Uterus (tissue), 4 donors: ENCODE results near the gene DDAH2. TPM values are rescaled to one million over a fixed set of nuclear protein-coding genes. Genes with fewer than 3 reads are reported as not detected.

ENCODE experiments used
- DNase-seq, 2 donors: peaks; one replicate each; pipeline ENCODE4 v3.0.0-alpha.2; 2019 to 2020
- H3K27ac ChIP-seq, 2 donors: fragments of 200-600 bp; sonication (generic); 1 replicate in 1 of 2; 2 replicates in 1 of 2; pipeline ENCODE4 v1.5.1; 2016 to 2018
- H3K27me3 ChIP-seq, 2 donors: fragments of 200-600 bp; sonication (generic); one replicate each; pipeline ENCODE4 v1.5.1; 2018 to 2019; ENCODE audit warnings: control low read depth in 1 of 2
- H3K36me3 ChIP-seq, 2 donors: fragments of 200-600 bp; sonication (generic); one replicate each; pipeline ENCODE4 v1.5.1; 2019; ENCODE audit warnings: control low read depth in 1 of 2
- H3K4me1 ChIP-seq, 2 donors: fragments of 200-600 bp; sonication (generic); one replicate each; pipeline ENCODE4 v1.5.1; 2018 to 2019; ENCODE audit warnings: control low read depth in 1 of 2
- H3K4me3 ChIP-seq, 2 donors: fragments of 200-600 bp; sonication (generic); 1 replicate in 1 of 2; 2 replicates in 1 of 2; pipeline ENCODE4 v1.5.1; 2018 to 2019; ENCODE audit warnings: mild to moderate bottlenecking in 1 of 2
- H3K9me3 ChIP-seq, 2 donors: fragments of 200-600 bp; sonication (generic); one replicate each; pipeline ENCODE4 v1.5.1; 2019; ENCODE audit warnings: control low read depth in 1 of 2
- POLR2A ChIP-seq, 2 donors: fragments of 450-650 bp; IDR thresholded peaks; one replicate each; pipeline ENCODE4 v1.6.1; 2016; ENCODE audit warnings: antibody characterized with exemption in 2 of 2, mild to moderate bottlenecking in 1 of 2, moderate library complexity in 1 of 2
- intact Hi-C: fragments of 100-400 bp; cut with DNase I; formaldehyde crosslinking; loops from one replicate; pipeline ENCODE4 v1.15.1; 2023; ENCODE audit warnings: low total_unique reads
- microRNA-seq: library from miRNA; unstranded; fragments of <30 nt; microRNA quantifications from one replicate; pipeline ENCODE4, GENCODE V29; 2016; ENCODE audit warnings: borderline microRNAs expressed, borderline replicate concordance
- small RNA-seq: library from RNA; depleted of rRNA; stranded (forward); fragments of <200 nt; gene quantifications from one replicate; pipeline ENCODE3, GENCODE V24; 2016
- total RNA-seq, 4 donors: library from RNA; depleted of rRNA in 3 of 4; stranded (reverse); fragments of >200 nt in 3 of 4; gene quantifications; one replicate each; pipeline versions ENCODE4 v1.1.0 to v1.2.4, GENCODE V29; 2014 to 2023
- TF ChIP-seq, protein P1 (sequence below), 4 experiments: fragments of 200-600 bp in 2 of 4; fragments of 450-650 bp in 2 of 4; sonication (generic) in 2 of 4; IDR thresholded peaks; one replicate each; pipeline ENCODE4 v1.5.1; 2016 to 2019; ENCODE audit warnings: antibody characterized with exemption in 4 of 4, mild to moderate bottlenecking in 2 of 4, moderate library complexity in 1 of 4
- donor health status: DM: yes; HTN: yes; CAD: no.

Gene DDAH2
- total RNA-seq, 4 donors from 2014 or later = 97.6 to 240 (median 158) TPM

DNA sequence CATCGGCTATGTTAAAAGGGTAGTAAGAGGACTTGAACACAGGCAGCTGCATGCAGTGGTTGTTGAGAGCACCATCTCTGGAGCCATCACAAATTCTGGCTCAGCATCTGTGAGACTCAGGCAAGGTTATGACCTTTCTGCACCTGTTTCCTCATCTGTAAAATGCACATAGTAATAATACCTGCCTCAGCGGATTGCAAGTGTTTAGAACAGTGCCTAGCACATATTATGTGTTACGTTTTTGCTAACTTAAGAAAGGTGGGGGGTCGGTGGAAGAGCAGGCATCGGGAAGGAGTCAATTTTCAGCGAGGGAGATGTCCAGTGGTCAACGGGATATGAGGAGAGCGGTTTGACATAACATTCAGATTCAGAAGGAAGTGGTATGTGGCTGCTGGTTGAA, 51.1 kb downstream of the DDAH2 start:
- DNase-seq = no peak
- no peaks in the 10 kb centered on the region for H3K36me3 ChIP-seq
- H3K4me1 ChIP-seq = peaks cover 0 to 4% of the 10 kb centered on the region in 2 donors
- H3K9me3 ChIP-seq = no peaks in the 10 kb centered on the region
- H3K27ac ChIP-seq = no peak overlapping the region
- no peak overlapping the region for H3K4me3 ChIP-seq
- no peaks in the 10 kb centered on the region for H3K27me3 ChIP-seq
- intact Hi-C loops = no loop called here
- TF ChIP-seq, protein P1, sequence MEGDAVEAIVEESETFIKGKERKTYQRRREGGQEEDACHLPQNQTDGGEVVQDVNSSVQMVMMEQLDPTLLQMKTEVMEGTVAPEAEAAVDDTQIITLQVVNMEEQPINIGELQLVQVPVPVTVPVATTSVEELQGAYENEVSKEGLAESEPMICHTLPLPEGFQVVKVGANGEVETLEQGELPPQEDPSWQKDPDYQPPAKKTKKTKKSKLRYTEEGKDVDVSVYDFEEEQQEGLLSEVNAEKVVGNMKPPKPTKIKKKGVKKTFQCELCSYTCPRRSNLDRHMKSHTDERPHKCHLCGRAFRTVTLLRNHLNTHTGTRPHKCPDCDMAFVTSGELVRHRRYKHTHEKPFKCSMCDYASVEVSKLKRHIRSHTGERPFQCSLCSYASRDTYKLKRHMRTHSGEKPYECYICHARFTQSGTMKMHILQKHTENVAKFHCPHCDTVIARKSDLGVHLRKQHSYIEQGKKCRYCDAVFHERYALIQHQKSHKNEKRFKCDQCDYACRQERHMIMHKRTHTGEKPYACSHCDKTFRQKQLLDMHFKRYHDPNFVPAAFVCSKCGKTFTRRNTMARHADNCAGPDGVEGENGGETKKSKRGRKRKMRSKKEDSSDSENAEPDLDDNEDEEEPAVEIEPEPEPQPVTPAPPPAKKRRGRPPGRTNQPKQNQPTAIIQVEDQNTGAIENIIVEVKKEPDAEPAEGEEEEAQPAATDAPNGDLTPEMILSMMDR (IDR thresholded peaks at IDR 0.05) = no peak
- no peak for TF ChIP-seq POLR2A (IDR thresholded peaks at IDR 0.05)

Small RNAs within 50 kb of the gene (microRNA-seq; reads per million reads assigned to microRNA genes)
- not detected for gene MIR4646

Small RNAs within 50 kb of the gene (small RNA-seq; reads per million reads assigned to genes)
- gene LY6G6D (not detected), gene MIR4646 (not detected), gene MSH5-SAPCD1 (not detected), gene RF00019 (not detected), gene RNU6-850P (not detected), gene SAPCD1 (not detected)

Other genes starting within 250 kb of the DDAH2 start
- gene MICB, start 231.2 kb downstream of the DDAH2 start, total RNA-seq = 1 to 10 TPM; 1.9 to 4.8 (median 2.9) TPM
- not detected for gene MCCD1, start 200.3 kb downstream of the DDAH2 start, total RNA-seq
- gene DDX39B, start 187.3 kb downstream of the DDAH2 start, total RNA-seq = 100 to 1,000 TPM; 119 to 429 (median 282) TPM
- 1 to 10 TPM in 2 of 4 donors, not detected in 2; 1.2 to 1.6 TPM for gene ATP6V1G2, start 182.7 kb downstream of the DDAH2 start, total RNA-seq
- gene NFKBIL1, start 181.7 kb downstream of the DDAH2 start, total RNA-seq = 10 to 100 TPM; 19.7 to 38.5 (median 20.8) TPM
- under 1 TPM in 1 of 4 donors, not detected in 3; 0.30 TPM for gene LTA, start 157.0 kb downstream of the DDAH2 start, total RNA-seq
- 1 to 10 TPM in 1 of 4 donors, not detected in 3; 1.3 TPM for gene TNF, start 153.7 kb downstream of the DDAH2 start, total RNA-seq
- gene LTB, start 146.9 kb downstream of the DDAH2 start, total RNA-seq = 1 to 10 TPM in 1 of 4 donors, not detected in 3; 1.5 TPM
- gene LST1, start 143.0 kb downstream of the DDAH2 start, total RNA-seq = 100 to 1,000 TPM in 1 of 4 donors, 1 to 10 TPM in 2, not detected in 1; 2.6 to 229 (median 3.2) TPM
- not detected for gene NCR3, start 136.3 kb downstream of the DDAH2 start, total RNA-seq
- 10 to 100 TPM in 2 of 4 donors, 1 to 10 TPM in 2; 1.5 to 25.6 (median 14.5) TPM for gene AIF1, start 114.1 kb downstream of the DDAH2 start, total RNA-seq
- gene PRRC2A, start 108.6 kb downstream of the DDAH2 start, total RNA-seq = 100 to 1,000 TPM in 1 of 4 donors, 10 to 100 TPM in 3; 35.4 to 218 (median 48.0) TPM
- gene BAG6, start 76.6 kb downstream of the DDAH2 start, total RNA-seq = 100 to 1,000 TPM in 3 of 4 donors, 10 to 100 TPM in 1; 92.2 to 233 (median 139) TPM
- 1 to 10 TPM in 3 of 4 donors, not detected in 1; 1.9 to 2.9 (median 2.6) TPM for gene APOM, start 73.4 kb downstream of the DDAH2 start, total RNA-seq
- gene C6orf47, start 68.5 kb downstream of the DDAH2 start, total RNA-seq = 10 to 100 TPM in 3 of 4 donors, 1 to 10 TPM in 1; 6.2 to 31.9 (median 24.6) TPM
- 10 to 100 TPM in 3 of 4 donors, 1 to 10 TPM in 1; 5.1 to 25.6 (median 15.4) TPM for gene GPANK1, start 64.3 kb downstream of the DDAH2 start, total RNA-seq
- gene CSNK2B, start 63.2 kb downstream of the DDAH2 start, total RNA-seq = 100 to 1,000 TPM in 3 of 4 donors, 10 to 100 TPM in 1; 67.5 to 157 (median 107) TPM
- gene LY6G5B, start 59.3 kb downstream of the DDAH2 start, total RNA-seq = 10 to 100 TPM in 1 of 4 donors, 1 to 10 TPM in 3; 1.0 to 27.4 (median 4.3) TPM
- gene LY6G5C, start 48.2 kb downstream of the DDAH2 start, total RNA-seq = 1 to 10 TPM in 3 of 4 donors, not detected in 1; 1.0 to 4.4 (median 3.8) TPM
- 10 to 100 TPM; 25.9 to 50.9 (median 37.9) TPM for gene ABHD16A, start 26.0 kb downstream of the DDAH2 start, total RNA-seq
- gene LY6G6F, start 22.4 kb downstream of the DDAH2 start, total RNA-seq = not detected
- 1 to 10 TPM in 1 of 4 donors, not detected in 3; 2.0 TPM for gene LY6G6D, start 14.0 kb downstream of the DDAH2 start, total RNA-seq
- 1 to 10 TPM in 1 of 4 donors, not detected in 3; 1.4 TPM for gene LY6G6C, start 7.6 kb downstream of the DDAH2 start, total RNA-seq
- under 1 TPM in 1 of 4 donors, not detected in 3; 0.49 TPM for gene MPIG6B, start 5.9 kb downstream of the DDAH2 start, total RNA-seq
- gene CLIC1, start 7.2 kb upstream of the DDAH2 start, total RNA-seq = 100 to 1,000 TPM; 173 to 328 (median 216) TPM
- gene MSH5, start 10.7 kb upstream of the DDAH2 start, total RNA-seq = 10 to 100 TPM in 3 of 4 donors, not detected in 1; 16.7 to 41.5 (median 22.1) TPM
- 1 to 10 TPM in 2 of 4 donors, not detected in 2; 1.7 to 4.4 TPM for gene SAPCD1, start 33.4 kb upstream of the DDAH2 start, total RNA-seq
- 10 to 100 TPM in 1 of 4 donors, 1 to 10 TPM in 2, under 1 TPM in 1; 0.88 to 24.1 (median 3.1) TPM for gene VWA7, start 48.0 kb upstream of the DDAH2 start, total RNA-seq
- gene VARS1, start 66.5 kb upstream of the DDAH2 start, total RNA-seq = 100 to 1,000 TPM in 1 of 4 donors, 10 to 100 TPM in 3; 35.6 to 118 (median 53.4) TPM
- gene LSM2, start 77.7 kb upstream of the DDAH2 start, total RNA-seq = 100 to 1,000 TPM in 1 of 4 donors, 10 to 100 TPM in 3; 37.1 to 119 (median 58.7) TPM
- gene HSPA1L, start 86.0 kb upstream of the DDAH2 start, total RNA-seq = 1 to 10 TPM in 3 of 4 donors, under 1 TPM in 1; 0.59 to 4.6 (median 2.3) TPM
- 100 to 1,000 TPM in 3 of 4 donors, 10 to 100 TPM in 1; 98.8 to 261 (median 170) TPM for gene HSPA1A, start 86.2 kb upstream of the DDAH2 start, total RNA-seq
- 100 to 1,000 TPM in 2 of 4 donors, 10 to 100 TPM in 2; 40.3 to 268 (median 152) TPM for gene HSPA1B, start 98.4 kb upstream of the DDAH2 start, total RNA-seq
- 10 to 100 TPM; 20.5 to 28.4 (median 23.4) TPM for gene NEU1, start 133.5 kb upstream of the DDAH2 start, total RNA-seq
- 10 to 100 TPM in 1 of 4 donors, 1 to 10 TPM in 3; 5.0 to 46.1 (median 5.8) TPM for gene SLC44A4, start 149.7 kb upstream of the DDAH2 start, total RNA-seq
- 10 to 100 TPM; 13.8 to 72.4 (median 66.2) TPM for gene EHMT2, start 168.4 kb upstream of the DDAH2 start, total RNA-seq
- gene ZBTB12, start 172.8 kb upstream of the DDAH2 start, total RNA-seq = 10 to 100 TPM in 2 of 4 donors, 1 to 10 TPM in 1, not detected in 1; 2.4 to 15.3 (median 11.0) TPM
- gene C2, start 198.4 kb upstream of the DDAH2 start, total RNA-seq = 10 to 100 TPM in 1 of 4 donors, 1 to 10 TPM in 3; 4.1 to 24.8 (median 4.6) TPM
- 10 to 100 TPM in 2 of 4 donors, 1 to 10 TPM in 1, not detected in 1; 6.2 to 32.6 (median 31.5) TPM for gene CFB, start 216.8 kb upstream of the DDAH2 start, total RNA-seq
- 10 to 100 TPM; 30.3 to 73.0 (median 51.4) TPM for gene NELFE, start 229.7 kb upstream of the DDAH2 start, total RNA-seq
- 10 to 100 TPM; 11.5 to 58.8 (median 35.6) TPM for gene SKIC2, start 229.9 kb upstream of the DDAH2 start, total RNA-seq
- 10 to 100 TPM in 3 of 4 donors, 1 to 10 TPM in 1; 10.0 to 36.6 (median 14.7) TPM for gene DXO, start 242.8 kb upstream of the DDAH2 start, total RNA-seq